Common myeloid progenitor, CD34-positive (primary cell): ENCODE measurements around the gene SDF2L1.

ENCODE experiments used
- CTCF ChIA-PET: fragments of 350-600 bp; sonication (Branson Sonifier 250); formaldehyde crosslinking; loops from one replicate; lab custom pipeline; 2021; ENCODE audit warnings: antibody characterized with exemption; lab: Charles Lee
- POLR2A ChIA-PET: fragments of 350-600 bp; sonication (Branson Sonifier 250); formaldehyde crosslinking; loops from one replicate; lab custom pipeline; 2021; ENCODE audit warnings: antibody characterized with exemption; lab: Charles Lee
- DNase-seq, 3 donors: peaks; one replicate each; pipeline versions ENCODE4 v3.0.0 to v3.0.0-alpha.2; 2013
- H3K27ac ChIP-seq, 2 experiments: 1 replicate in 1 of 2; 2 replicates in 1 of 2; pipeline ENCODE4 v1.7.0; 2013; ENCODE audit warnings: inconsistent platforms in 2 of 2, low read length in 2 of 2, mild to moderate bottlenecking in 2 of 2, low read depth in 1 of 2, moderate library complexity in 1 of 2; ENCODE audit not compliant: severe bottlenecking in 2 of 2, insufficient read depth in 1 of 2, poor library complexity in 1 of 2
- H3K27me3 ChIP-seq, 5 experiments: replicated peaks in 2 of 5; 1 replicate in 3 of 5; 2 replicates in 2 of 5; pipeline versions ENCODE4 v1.6.1 to v1.7.0; 2013; ENCODE audit warnings: low read length in 4 of 5, mild to moderate bottlenecking in 2 of 5, moderate library complexity in 2 of 5, inconsistent platforms in 1 of 5; ENCODE audit not compliant: insufficient read depth in 5 of 5, control insufficient read depth in 4 of 5
- H3K36me3 ChIP-seq, 4 experiments: 1 replicate in 2 of 4; 2 replicates in 2 of 4; pipeline versions ENCODE4 v1.6.1 to v1.7.0; 2013; ENCODE audit warnings: low read length in 3 of 4, control low read depth in 1 of 4, mild to moderate bottlenecking in 1 of 4; ENCODE audit not compliant: control insufficient read depth in 4 of 4, insufficient read depth in 4 of 4
- H3K4me1 ChIP-seq, 4 experiments: 1 replicate in 3 of 4; 2 replicates in 1 of 4; pipeline versions ENCODE4 v1.6.1 to v1.7.1; 2013; ENCODE audit warnings: low read length in 3 of 4, mild to moderate bottlenecking in 3 of 4, control low read depth in 1 of 4, inconsistent platforms in 1 of 4, moderate library complexity in 1 of 4; ENCODE audit not compliant: control insufficient read depth in 4 of 4, insufficient read depth in 4 of 4; ENCODE audit errors: control extremely low read depth in 1 of 4
- H3K4me3 ChIP-seq, 7 experiments: 1 replicate in 4 of 7; 2 replicates in 3 of 7; pipeline versions ENCODE4 v1.5.1 to v1.7.0; 2013; ENCODE audit warnings: mild to moderate bottlenecking in 7 of 7, low read length in 6 of 7, moderate library complexity in 6 of 7, inconsistent platforms in 2 of 7, low read depth in 2 of 7, control low read depth in 1 of 7; ENCODE audit not compliant: insufficient read depth in 4 of 7, control insufficient read depth in 1 of 7; ENCODE audit errors: extremely low read depth in 1 of 7
- H3K9me3 ChIP-seq, 5 experiments: 1 replicate in 4 of 5; 2 replicates in 1 of 5; pipeline versions ENCODE4 v1.6.1 to v1.7.1; 2013; ENCODE audit warnings: low read length in 4 of 5, mild to moderate bottlenecking in 2 of 5, inconsistent platforms in 1 of 5, low read depth in 1 of 5, moderate library complexity in 1 of 5; ENCODE audit not compliant: control insufficient read depth in 4 of 5, insufficient read depth in 2 of 5; ENCODE audit errors: control extremely low read depth in 1 of 5
- WGBS: methylation state at CpG from one replicate; pipeline ENCODE4 v1.1.5; 2013; ENCODE audit not compliant: insufficient coverage; 5-methylcytosine and 5-hydroxymethylcytosine counted together

The SDF2L1 gene

DNA sequence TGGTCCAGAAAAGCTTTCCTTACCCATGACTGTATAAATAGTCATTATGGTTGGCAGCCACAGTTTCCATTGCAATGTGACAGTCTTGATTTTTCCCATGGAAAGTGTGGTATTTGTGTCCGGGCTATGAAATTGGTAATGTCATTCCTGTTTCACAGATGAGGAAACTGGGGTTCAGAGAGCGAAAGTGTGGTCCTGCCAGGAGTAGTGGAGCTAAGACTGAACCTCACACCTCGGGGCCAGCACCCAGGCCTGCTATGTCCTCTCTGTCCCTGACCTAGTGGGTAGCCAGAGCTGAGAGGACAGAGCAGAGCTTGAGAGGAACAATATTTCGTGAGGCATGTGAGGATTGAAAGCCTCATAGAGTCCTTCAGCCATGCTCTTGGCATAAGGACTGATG lies 11.1 kb upstream of the SDF2L1 start:
- CTCF ChIA-PET = interaction anchor here (1.0 to 13.8 kb wide), 3 partner anchors 14 to 58 kb away, joined by 3 to 174 read pairs (median 3); partner anchors contain the start of gene SDF2L1

DNA sequence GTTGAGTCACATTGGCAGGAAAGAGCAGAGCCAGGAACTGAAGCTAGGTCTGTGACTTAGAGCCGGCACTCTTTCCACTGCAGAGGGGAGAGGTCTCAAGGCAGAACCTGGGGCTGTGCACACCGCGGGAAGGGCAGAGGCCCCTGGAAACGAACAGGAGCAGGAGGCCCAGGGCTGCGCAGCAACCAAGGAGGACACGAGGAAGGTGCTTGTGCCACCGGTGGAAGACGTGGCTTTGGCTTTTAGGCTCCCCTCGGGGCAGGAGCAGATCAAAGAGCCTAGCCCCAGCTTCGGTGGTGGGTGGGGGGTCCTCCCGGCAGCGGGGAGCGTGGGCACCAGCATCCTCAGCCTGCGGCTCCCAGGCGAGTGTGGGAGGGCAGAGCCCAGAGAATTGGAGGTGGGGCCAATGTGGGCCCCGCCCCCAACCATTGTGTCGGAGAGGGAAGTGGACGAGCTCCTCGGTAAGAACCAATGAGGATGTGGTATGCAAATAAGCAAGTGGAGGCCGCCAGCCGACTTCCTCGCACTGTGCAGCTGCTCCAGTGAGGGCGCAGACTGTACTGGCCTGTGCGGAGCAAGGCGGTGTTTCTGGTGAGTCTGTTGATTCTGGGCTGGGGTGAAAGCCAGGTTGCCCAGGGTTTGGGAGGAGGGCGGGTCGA lies 9.7 kb upstream of the SDF2L1 start, which contains the start of gene CCDC116:
CCDC116 (plus strand) TSS at position 524 of the 659 bp plus-strand sequence. CDS start 422 bp downstream, outside the sequence.
- H3K36me3 ChIP-seq = peaks cover 4 to 12% (median 9%) of the 10 kb centered on the region in 4 experiments
- H3K27ac ChIP-seq = no peak within 1 kb of the TSS
- CTCF ChIA-PET = interaction anchor here (0.5 to 13.8 kb wide), 2 partner anchors 13 to 58 kb away, joined by 3 to 174 read pairs; partner anchors contain the start of gene SDF2L1
- peaks cover 0 to 21% (median 18%) of the 10 kb centered on the region in 4 experiments for H3K4me1 ChIP-seq
- POLR2A ChIA-PET = interaction anchor here (1.2 kb wide), 1 partner anchor 9 kb away, joined by 8 read pairs; the partner anchor contains the start of gene SDF2L1
- DNase-seq = peak; percentile 27 to 74 (median 73)
- no peak within 1 kb of the TSS for H3K4me3 ChIP-seq
- no peaks in the 10 kb centered on the region for H3K9me3 ChIP-seq
- 89% methylated on average over 23 of the region's 27 CpGs for WGBS
- H3K27me3 ChIP-seq = no peaks in the 10 kb centered on the region

More for the DNA sequence above, 11.1 kb upstream of the SDF2L1 start:
- Histone ChIP-seq H3K4me1 (peaks cover 0 to 26% (median 23%) of the 10 kb centered on the region in 4 experiments), H3K36me3 (peaks cover 10 to 26% (median 19%) of the 10 kb centered on the region in 4 experiments), H3K27me3 (no peaks in the 10 kb centered on the region), H3K4me3 (no peak overlapping the region), H3K27ac (no peak overlapping the region), H3K9me3 (no peaks in the 10 kb centered on the region)
- POLR2A ChIA-PET = interaction anchor here (1.0 to 4.1 kb wide), 2 partner anchors 11 to 16 kb away, joined by 3 to 41 read pairs; partner anchors contain the start of gene SDF2L1
- 97% methylated on average over 3 of the region's 4 CpGs for WGBS
- no peak for DNase-seq

DNA sequence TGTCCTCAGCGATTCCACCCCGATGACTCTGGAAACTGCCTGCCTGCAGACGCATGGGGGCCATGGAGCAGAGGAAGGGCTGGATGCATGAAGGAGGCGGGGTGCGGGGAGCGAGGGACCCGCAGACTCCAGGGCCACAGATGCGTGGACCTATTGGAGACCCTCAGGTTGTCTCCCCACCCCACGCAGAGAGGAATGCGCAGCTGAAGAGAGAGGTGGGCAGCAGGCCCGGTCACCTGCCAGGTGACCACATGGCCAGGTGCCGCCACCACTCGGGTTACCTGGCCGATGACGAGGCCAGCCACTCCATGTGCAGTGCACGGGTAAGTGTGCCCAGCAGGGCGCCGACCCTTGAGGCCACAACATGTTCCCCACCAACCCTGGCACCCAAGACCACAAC lies 9.2 kb upstream of the SDF2L1 start:
- Histone ChIP-seq H3K9me3 (no peaks in the 10 kb centered on the region), H3K36me3 (peaks cover 2 to 7% (median 6%) of the 10 kb centered on the region in 4 experiments), H3K4me3 (no peak overlapping the region), H3K27ac (no peak overlapping the region), H3K27me3 (no peaks in the 10 kb centered on the region), H3K4me1 (peaks cover 0 to 18% (median 16%) of the 10 kb centered on the region in 4 experiments)
- 97% methylated on average over 17 of the region's 18 CpGs for WGBS
- POLR2A ChIA-PET = interaction anchor here (1.2 kb wide), 1 partner anchor 9 kb away, joined by 8 read pairs; the partner anchor contains the start of gene SDF2L1
- DNase-seq = no peak
- CTCF ChIA-PET = interaction anchor here (0.5 to 13.8 kb wide), 2 partner anchors 12 to 57 kb away, joined by 3 to 174 read pairs; partner anchors contain the start of gene SDF2L1

DNA sequence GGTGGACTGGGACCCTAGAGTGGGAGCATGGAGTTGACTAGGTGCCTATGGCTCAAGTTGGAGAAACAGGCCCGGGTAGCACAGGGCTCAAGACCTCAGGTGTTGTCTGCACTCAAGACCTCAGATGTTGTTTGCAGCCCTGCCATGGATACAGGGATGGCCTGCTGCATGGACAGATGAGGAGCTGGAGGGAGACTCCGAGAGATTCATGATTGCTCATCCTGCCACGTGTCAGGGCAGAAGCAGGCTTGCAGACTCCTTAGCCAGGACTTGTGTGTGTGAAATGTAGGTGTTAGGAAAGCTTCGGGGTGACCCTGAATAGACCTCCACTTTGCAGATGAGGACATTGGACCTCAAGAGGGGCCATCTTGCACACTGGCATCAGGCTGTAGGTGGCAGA lies 8.6 kb upstream of the SDF2L1 start:
- Histone ChIP-seq H3K27ac (no peak overlapping the region), H3K36me3 (peaks cover 0 to 2% (median under 1%) of the 10 kb centered on the region in 4 experiments), H3K4me3 (no peak overlapping the region), H3K27me3 (no peaks in the 10 kb centered on the region), H3K4me1 (peaks cover 0 to 13% (median 10%) of the 10 kb centered on the region in 4 experiments), H3K9me3 (no peaks in the 10 kb centered on the region)
- no peak for DNase-seq
- ChIA-PET POLR2A (interaction anchor here (1.2 kb wide), 1 partner anchor 9 kb away, joined by 4 read pairs; the partner anchor contains the start of gene SDF2L1), CTCF (interaction anchor here (1.8 kb wide), 1 partner anchor 9 kb away, joined by 8 read pairs; no protein-coding TSS in a partner anchor)
- WGBS = 96% methylated on average over 3 of the region's 4 CpGs

DNA sequence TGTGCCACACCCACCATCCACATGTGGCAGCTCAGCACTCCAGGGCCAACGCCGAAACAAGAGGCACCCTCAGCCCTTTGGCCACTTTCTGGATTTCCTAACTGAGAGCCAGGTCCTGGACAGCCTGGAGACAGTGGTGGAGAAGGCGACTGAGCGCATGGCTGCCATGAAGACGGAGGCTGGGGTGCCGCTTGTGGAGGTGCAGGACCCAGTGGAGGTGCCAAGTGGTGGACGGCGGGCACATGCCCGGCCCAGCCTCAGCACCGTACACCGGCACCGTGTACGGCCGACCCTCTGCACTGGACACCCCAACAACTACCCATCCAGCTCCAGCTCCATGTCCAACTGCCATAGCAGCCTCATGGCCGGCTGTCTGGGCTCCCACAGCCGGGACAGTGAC lies 8.0 kb upstream of the SDF2L1 start:
- POLR2A ChIA-PET = interaction anchor here (1.2 kb wide), 1 partner anchor 8 kb away, joined by 4 read pairs; the partner anchor contains the start of gene SDF2L1
- H3K9me3 ChIP-seq = no peaks in the 10 kb centered on the region
- CTCF ChIA-PET = interaction anchor here (1.8 kb wide), 1 partner anchor 9 kb away, joined by 8 read pairs; no protein-coding TSS in a partner anchor

DNA sequence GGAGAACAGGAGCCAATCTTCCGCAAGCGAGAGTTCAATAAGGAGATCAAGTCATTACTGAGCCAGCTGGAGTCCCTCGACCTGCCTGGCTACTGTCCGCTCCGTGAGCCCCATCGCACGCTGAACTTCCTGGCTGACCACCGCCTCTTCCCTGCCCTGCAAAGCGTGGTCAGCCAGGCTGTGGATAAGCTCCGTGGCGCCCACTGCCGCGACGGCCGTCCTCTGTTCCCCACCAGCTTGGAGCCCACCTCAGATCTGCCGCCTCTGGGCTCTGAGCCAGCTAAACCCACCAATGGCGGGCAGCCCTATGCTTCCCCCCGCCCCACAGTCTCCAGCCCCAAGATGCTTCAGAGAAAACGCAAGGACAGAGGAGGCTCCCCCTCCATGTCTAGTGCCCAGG lies 7.3 kb upstream of the SDF2L1 start:
- POLR2A ChIA-PET = interaction anchor here (1.4 kb wide), 1 partner anchor 8 kb away, joined by 3 read pairs; no protein-coding TSS in a partner anchor
- no peak overlapping the region for H3K27ac ChIP-seq
- peaks cover 0 to 4% (median 0%) of the 10 kb centered on the region in 4 experiments for H3K4me1 ChIP-seq
- H3K4me3 ChIP-seq = no peak overlapping the region
- no peak for DNase-seq
- H3K36me3 ChIP-seq = no peaks in the 10 kb centered on the region
- H3K9me3 ChIP-seq = no peaks in the 10 kb centered on the region
- no peaks in the 10 kb centered on the region for H3K27me3 ChIP-seq
- 89% methylated on average over 13 of the region's 19 CpGs for WGBS
- CTCF ChIA-PET = interaction anchor here (1.8 to 3.2 kb wide), 2 partner anchors 8 to 11 kb away, joined by 8 to 19 read pairs; no protein-coding TSS in a partner anchor

More for the DNA sequence above, 8.0 kb upstream of the SDF2L1 start:
- no peak overlapping the region for H3K4me3 ChIP-seq
- no peak overlapping the region for H3K27ac ChIP-seq
- H3K27me3 ChIP-seq = no peaks in the 10 kb centered on the region
- DNase-seq = no peak
- WGBS = 85% methylated on average over 10 of the region's 16 CpGs
- H3K4me1 ChIP-seq = peaks cover 0 to 7% (median 4%) of the 10 kb centered on the region in 4 experiments
- no peaks in the 10 kb centered on the region for H3K36me3 ChIP-seq
